Fibroblast of lung (primary cell): Measurements from ENCODE around the gene SPAG5. TPM values are rescaled to one million over a fixed set of nuclear protein-coding genes. Genes with fewer than 3 reads are reported as not detected.
"Not testable (repeated sequence)": the region's sequence is repeated elsewhere in the genome, so short reads cannot be mapped to it uniquely, and the experiment has no call there.

ENCODE experiments used
- DNase-seq, 2 donors: peaks; one replicate each; pipeline versions ENCODE4 v3.0.0 to v3.0.0-alpha.2; 2010; ENCODE audit warnings: low read depth in 2 of 2
- H2AFZ ChIP-seq: 2 replicates; pipeline ENCODE4 v1.5.1; 2012; ENCODE audit warnings: low read length, control low read depth, inconsistent platforms
- H3K27ac ChIP-seq: 2 replicates; pipeline ENCODE4 v1.5.1; 2011; ENCODE audit warnings: low read length, control low read depth; ENCODE audit not compliant: insufficient read depth
- H3K27me3 ChIP-seq: 2 replicates; pipeline ENCODE4 v1.5.1; 2011; ENCODE audit warnings: mild to moderate bottlenecking, low read length; ENCODE audit not compliant: control insufficient read depth, insufficient read depth
- H3K36me3 ChIP-seq: 2 replicates; pipeline ENCODE4 v1.5.1; 2011; ENCODE audit warnings: low read length; ENCODE audit not compliant: control insufficient read depth, insufficient read depth
- H3K4me1 ChIP-seq: 2 replicates; pipeline ENCODE4 v1.5.1; 2011; ENCODE audit warnings: low read length; ENCODE audit not compliant: control insufficient read depth, insufficient read depth; ENCODE audit errors: extremely low read depth
- H3K4me2 ChIP-seq: 2 replicates; pipeline ENCODE4 v1.5.1; 2011; ENCODE audit warnings: low read length, control low read depth; ENCODE audit not compliant: insufficient read depth; ENCODE audit errors: extremely low read depth
- H3K4me3 ChIP-seq, 4 experiments: fragments of 200-600 bp in 1 of 4; sonication (generic) in 1 of 4; replicated peaks in 1 of 4; 2 replicates each; pipeline ENCODE4 v1.5.1; 2011 to 2016; ENCODE audit warnings: low read length in 4 of 4, low read depth in 3 of 4, mild to moderate bottlenecking in 3 of 4, control low read depth in 2 of 4, inconsistent platforms in 1 of 4, mixed read lengths in 1 of 4; ENCODE audit not compliant: insufficient read depth in 1 of 4; ENCODE audit errors: control extremely low read depth in 1 of 4
- H3K79me2 ChIP-seq: 2 replicates; pipeline ENCODE4 v1.5.1; 2012; ENCODE audit warnings: mild to moderate bottlenecking, low read length, inconsistent platforms; ENCODE audit not compliant: control insufficient read depth, insufficient read depth
- H3K9ac ChIP-seq: 2 replicates; pipeline ENCODE4 v1.5.1; 2011; ENCODE audit warnings: mild to moderate bottlenecking, low read length, control low read depth; ENCODE audit not compliant: insufficient read depth
- H3K9me3 ChIP-seq: 2 replicates; pipeline ENCODE4 v1.5.1; 2012; ENCODE audit warnings: low read depth, low read length; ENCODE audit not compliant: control insufficient read depth, insufficient read depth
- H4K20me1 ChIP-seq: 2 replicates; pipeline ENCODE4 v1.5.1; 2011; ENCODE audit warnings: low read length; ENCODE audit not compliant: control insufficient read depth, insufficient read depth; ENCODE audit errors: extremely low read depth
- CTCF ChIP-seq, 2 donors: IDR thresholded peaks in 1 of 2; conservative IDR thresholded peaks in 1 of 2; 1 replicate in 1 of 2; 2 replicates in 1 of 2; pipeline ENCODE4 v1.5.1; 2011 to 2012; ENCODE audit warnings: low read length in 2 of 2, control low read depth in 1 of 2, inconsistent platforms in 1 of 2, low read depth in 1 of 2, mild to moderate bottlenecking in 1 of 2
- EZH2 ChIP-seq: IDR thresholded peaks from 2 replicates; pipeline ENCODE4 v1.5.1; 2012; ENCODE audit warnings: low read length, control low read depth, mild to moderate bottlenecking; ENCODE audit errors: missing control alignments
- polyA plus RNA-seq, 2 donors: library from polyadenylated mRNA; depleted of rRNA in 1 of 2; stranded (reverse) in 1 of 2; unstranded in 1 of 2; fragments of >200 nt; gene quantifications; 2 replicates each; pipeline ENCODE4 v1.2.1, GENCODE V29; 2011 to 2012; ENCODE audit warnings: missing spikeins in 1 of 2
- total RNA-seq: library from RNA; depleted of rRNA; stranded (reverse); fragments of >200 nt; gene quantifications from 2 replicates; pipeline ENCODE4 v1.2.1, GENCODE V29; 2014

SPAG5 gene
- total and polyA plus RNA-seq, 2 donors (not counting 1 experiment from before 2014, with no cell fraction given), result 12.0 to 13.7 TPM

DNA sequence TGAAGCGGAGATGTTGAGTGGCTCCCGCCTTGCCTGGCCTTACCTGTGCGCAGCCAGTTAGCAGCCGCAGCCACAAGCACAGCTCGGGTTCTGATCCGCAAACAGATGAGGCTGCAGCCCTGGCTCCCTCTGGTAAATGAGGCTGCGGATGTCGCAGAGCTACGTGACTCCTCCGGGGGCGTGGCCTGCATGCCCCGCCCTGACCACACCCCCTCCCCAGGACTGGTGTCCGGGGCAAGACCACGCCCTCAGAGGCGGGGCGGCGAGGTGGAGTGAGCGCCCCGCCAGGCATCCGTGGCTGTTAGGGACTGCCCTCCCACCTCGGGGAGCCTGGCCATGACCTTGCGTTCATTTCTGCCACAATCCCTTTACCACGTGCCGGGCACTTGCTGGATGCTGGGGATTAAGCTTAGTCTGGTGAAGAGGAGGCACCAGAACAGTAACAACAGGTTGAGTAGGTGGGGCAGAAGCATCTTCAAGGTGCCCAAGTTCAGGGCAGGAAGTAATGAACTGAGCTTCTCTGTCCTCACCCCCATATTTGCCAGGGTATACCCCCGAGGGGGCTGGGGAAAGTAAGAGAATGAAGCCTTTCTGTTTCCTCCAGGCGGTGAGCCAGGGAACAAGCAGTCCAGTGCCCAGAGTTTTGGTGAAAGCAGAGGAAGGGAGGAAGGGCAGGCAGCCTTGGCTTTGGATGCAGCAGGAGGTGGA is 21.9 kb downstream of the SPAG5 start, which contains the start of gene ALDOC:
ALDOC (minus strand) TSS at position 138 of the 708 bp plus-strand sequence. CDS start 1,363 bp downstream, outside the sequence.
- H3K4me2 ChIP-seq, result peak within 1 kb of the TSS; percentile 70
- peak; percentile 86 to 91 for DNase-seq
- no peaks in the 10 kb centered on the region for H3K79me2 ChIP-seq
- no peaks in the 10 kb centered on the region for H3K9me3 ChIP-seq
- H3K4me3 ChIP-seq, result peak within 1 kb of the TSS in 2 of 4 experiments; percentile 30 to 43
- H3K4me1 ChIP-seq, result peaks cover 4% of the 10 kb centered on the region
- H4K20me1 ChIP-seq, result no peaks in the 10 kb centered on the region
- no peaks in the 10 kb centered on the region for H3K27me3 ChIP-seq
- peaks cover 9% of the 10 kb centered on the region for H3K36me3 ChIP-seq
- TF ChIP-seq CTCF (conservative IDR thresholded peaks at IDR 0.05 in 1 of 2, IDR thresholded peaks at IDR 0.05 in 1 of 2; ENCODE audit: low read depth in 1 of 2, low read length in 2 of 2) (no peak), EZH2 (no peak)
- H2AFZ ChIP-seq, result peak within 1 kb of the TSS; percentile 93
- peak within 1 kb of the TSS; percentile 25 for H3K27ac ChIP-seq
- H3K9ac ChIP-seq, result no peak within 1 kb of the TSS

DNA sequence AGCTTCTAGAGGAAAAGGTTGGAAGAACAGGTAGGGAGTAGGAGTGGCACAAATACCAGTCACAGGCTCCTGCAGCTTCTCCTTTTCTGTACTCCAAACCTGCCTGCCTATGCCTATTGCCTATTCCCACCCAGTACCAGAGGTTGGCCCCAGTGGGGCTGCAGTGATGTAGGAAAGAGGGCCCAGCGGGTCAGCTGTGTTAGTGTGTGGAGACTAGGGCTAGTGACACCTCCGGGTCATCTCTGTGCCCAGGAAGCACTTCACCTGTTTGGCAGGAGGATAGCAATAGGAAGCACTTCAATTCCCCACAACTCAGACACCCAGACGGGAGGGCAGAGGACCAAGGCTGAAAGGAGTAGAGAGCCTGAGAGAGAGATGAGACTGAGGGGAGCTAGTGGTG is 22.8 kb downstream of the SPAG5 start:
- H4K20me1 ChIP-seq, H3K4me1 ChIP-seq, H3K27ac ChIP-seq, H3K9me3 ChIP-seq, H3K9ac ChIP-seq, H3K27me3 ChIP-seq, H2AFZ ChIP-seq, H3K4me3 ChIP-seq, H3K79me2 ChIP-seq, H3K36me3 ChIP-seq, DNase-seq: not testable (repeated sequence)
- H3K4me2 ChIP-seq, result peak overlapping the region; percentile 7

- H4K20me1 ChIP-seq, result no peaks in the 10 kb centered on the region
- no peaks in the 10 kb centered on the region for H3K9me3 ChIP-seq
- no peak for TF ChIP-seq CTCF (conservative IDR thresholded peaks at IDR 0.05 in 1 of 2, IDR thresholded peaks at IDR 0.05 in 1 of 2; ENCODE audit: low read depth in 1 of 2, low read length in 2 of 2)
- TF ChIP-seq EZH2, result no peak
- no peak overlapping the region for H3K9ac ChIP-seq
- no peak overlapping the region for H3K4me3 ChIP-seq
- H2AFZ ChIP-seq, result no peak overlapping the region
- peaks cover 9% of the 10 kb centered on the region for H3K36me3 ChIP-seq
- DNase-seq, result no peak
- no peak overlapping the region for H3K4me2 ChIP-seq
- H3K79me2 ChIP-seq, result peaks cover 6% of the 10 kb centered on the region
- no peaks in the 10 kb centered on the region for H3K27me3 ChIP-seq
- H3K27ac ChIP-seq, result no peak overlapping the region
- H3K4me1 ChIP-seq, result peaks cover 4% of the 10 kb centered on the region
These were observed 23.6 kb downstream of the SPAG5 start for GRCh38 chr17:28575126-28575795.
